HG03025 (cell line): ENCODE data around the gene RNF5.
"Not testable (repeated sequence)": the region's sequence is repeated elsewhere in the genome, so short reads cannot be mapped to it uniquely, and the experiment has no call there.

ENCODE experiments used
- ATAC-seq: cut with Tn5 transposase; IDR thresholded peaks from one replicate; pipeline ENCODE4 v1.9.1; 2021; ENCODE audit warnings: mild to moderate bottlenecking, moderate library complexity; ENCODE audit not compliant: unreplicated experiment, low FRiP score

RNF5 gene

DNA sequence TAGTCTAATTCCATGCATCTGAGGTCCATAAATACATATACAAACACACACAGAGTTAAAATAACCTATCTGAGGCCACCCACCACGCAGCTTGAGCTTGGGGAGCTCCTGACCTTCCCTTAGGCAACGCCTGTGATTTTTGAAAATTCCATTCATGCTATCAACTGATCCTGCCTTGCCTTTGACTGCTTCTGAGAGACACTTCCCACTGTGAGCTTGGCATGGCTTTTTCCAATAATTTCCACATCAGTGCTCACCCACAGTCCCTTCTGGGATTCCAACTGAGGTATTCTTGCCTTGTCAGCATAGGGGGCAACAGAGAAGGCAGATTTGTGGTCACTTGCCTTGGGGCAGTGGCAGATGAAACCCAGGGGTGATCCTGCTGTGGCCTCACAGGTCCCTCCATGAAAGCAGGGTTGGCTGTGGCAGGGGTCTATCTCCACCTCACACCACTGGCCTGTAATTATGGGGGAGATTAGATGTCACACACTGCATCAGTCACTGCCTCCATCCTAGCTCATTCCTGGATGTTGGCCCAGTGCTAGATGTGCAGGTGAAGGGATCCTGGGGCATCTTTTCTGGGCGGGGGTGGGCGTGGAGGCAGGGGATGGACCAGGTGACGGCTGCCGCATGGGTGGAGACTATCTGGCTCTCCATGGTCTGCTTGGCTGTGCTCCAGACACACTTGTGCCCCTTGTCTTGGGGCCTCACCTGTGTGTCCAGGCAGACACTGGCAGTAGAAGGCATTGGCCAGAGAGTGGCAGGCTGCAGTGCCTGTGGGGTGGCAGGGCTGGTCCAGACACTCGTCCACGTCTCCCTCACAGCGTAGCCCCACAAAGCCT, 25.4 kb downstream of the RNF5 start:
- no peak for ATAC-seq

- ATAC-seq, result no peak
Observed at GRCh38 chr6:32204268-32204715, 26.1 kb downstream of the RNF5 start.

- ATAC-seq, result no peak
Observed at GRCh38 chr6:32208996-32209395, 30.8 kb downstream of the RNF5 start.

DNA sequence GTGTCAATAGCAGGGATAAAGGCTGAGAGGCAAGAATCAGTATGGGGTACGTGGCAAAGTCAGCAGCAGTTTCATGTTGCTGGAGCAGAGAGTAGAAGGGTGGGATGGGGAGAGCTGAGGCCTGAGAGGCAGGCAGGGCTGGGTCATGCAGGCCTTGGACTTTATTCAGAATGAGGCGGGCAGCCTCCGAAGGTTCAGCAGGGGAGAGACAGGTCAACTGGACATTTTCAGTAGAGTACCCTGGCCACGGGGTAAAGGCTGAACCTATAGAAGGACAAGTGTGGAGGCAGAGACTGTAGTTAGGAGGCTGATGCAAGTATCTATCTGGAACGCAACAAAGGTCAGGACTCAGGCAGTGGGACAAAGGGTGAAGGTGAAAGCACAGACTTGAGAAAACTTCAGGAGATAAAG, 32.0 kb downstream of the RNF5 start:
- no peak for ATAC-seq

DNA sequence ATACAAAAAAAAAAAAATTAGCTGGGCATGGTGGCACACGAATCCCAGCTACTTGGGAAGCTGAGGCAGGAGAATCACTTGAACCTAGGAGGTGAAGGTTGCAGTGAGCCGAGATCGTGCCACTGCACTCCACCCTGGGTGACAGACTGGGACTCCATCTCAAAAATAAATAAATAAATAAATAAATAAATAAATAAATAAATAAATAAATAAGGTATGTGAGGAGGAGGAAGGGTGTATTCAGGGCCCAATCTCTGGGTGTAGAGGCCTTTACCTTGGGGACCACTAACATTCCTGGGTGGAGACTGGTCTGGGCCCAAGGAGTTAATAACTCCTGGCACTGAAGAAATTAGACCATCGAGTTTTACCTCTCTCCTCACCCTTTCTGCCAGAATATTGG, 33.2 kb downstream of the RNF5 start:
- ATAC-seq, result not testable (repeated sequence)

- no peak for ATAC-seq
Observed at GRCh38 chr6:32212076-32212760, 34.0 kb downstream of the RNF5 start.

- no peak for ATAC-seq
Observed at GRCh38 chr6:32213649-32214048, 35.4 kb downstream of the RNF5 start.

DNA sequence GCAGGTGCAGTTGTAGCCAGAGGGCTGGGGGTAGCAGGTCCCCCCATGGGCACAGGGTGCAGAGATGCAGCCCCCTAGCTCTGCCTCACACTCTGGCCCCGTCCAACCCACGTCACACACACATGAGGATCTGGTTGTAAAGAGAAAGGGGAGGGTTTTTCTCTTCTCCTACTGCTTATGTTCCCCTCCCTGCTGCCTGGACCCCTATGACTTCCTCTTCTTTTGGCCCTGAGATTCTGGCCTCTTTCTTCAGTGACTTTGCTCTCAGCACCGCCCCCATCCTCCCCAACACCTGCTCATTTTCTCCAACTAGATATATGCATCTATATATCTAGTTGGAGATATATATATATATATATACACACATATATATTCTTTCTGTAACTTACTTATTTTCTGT, 35.9 kb downstream of the RNF5 start:
- ATAC-seq, result no peak

DNA sequence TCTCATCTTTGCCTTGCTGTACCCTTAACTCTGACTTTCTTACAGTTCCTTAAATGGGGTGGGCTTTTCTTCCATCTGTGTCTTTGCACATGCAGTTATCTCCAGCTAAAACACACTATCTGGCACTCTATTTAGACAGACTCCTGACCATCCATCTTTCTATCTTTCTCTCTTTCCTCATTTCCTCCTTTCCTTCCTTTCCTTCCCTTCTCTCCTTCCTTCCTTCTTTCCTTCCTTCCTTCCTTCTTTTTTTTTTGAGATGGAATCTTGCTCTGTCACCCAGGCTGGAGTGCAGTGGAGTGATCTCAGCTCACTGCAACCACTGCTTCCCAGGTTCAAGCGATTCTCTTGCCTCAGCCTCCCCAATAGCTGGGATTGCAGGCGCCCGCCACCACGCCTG, 37.4 kb downstream of the RNF5 start:
- no peak for ATAC-seq

GRCh38 chr6:32216285-32216684, 38.1 kb downstream of the RNF5 start:
- ATAC-seq, result no peak

DNA sequence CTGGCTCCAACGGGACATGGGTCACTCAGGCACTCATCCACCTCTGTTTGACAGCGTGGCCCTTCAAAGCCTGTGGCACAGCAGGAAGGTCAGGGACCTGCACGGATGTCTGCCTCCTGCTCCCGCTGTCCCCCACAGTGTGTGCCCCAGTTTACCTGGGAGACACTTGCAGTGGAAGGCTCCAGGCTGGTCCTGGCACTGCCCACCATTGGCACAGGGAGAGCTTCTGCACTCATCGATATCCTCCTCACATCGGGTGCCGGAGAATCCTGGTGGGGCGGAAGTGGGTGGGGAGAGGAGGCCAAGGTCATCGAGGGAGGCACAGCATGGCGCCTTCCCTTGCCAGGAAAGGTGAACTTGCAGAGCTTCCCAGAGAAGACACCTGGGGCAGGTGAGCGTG, 38.8 kb downstream of the RNF5 start:
- no peak for ATAC-seq

- no peak for ATAC-seq
Observed at GRCh38 chr6:32218167-32218566, 40.0 kb downstream of the RNF5 start.

DNA sequence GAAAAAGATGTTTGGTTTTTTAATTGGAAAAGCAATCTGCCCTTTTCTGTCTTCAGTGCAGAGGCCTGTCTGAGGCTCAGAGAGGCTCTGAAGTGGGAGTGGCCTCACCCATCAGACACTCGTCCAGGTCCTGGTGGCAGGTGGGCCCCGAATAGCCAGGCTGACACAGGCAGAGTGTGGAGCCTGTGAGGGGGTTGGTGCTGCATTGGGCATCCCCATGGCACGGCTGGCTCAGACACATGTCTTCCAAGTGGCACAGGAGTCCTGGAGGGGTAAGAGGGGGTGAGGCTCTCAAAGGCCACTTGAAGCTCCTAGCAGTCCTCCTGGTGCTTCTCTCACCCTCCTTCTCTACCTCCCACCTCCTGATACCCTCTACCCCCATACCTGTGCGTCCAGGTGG, 41.8 kb downstream of the RNF5 start:
- no peak for ATAC-seq

- ATAC-seq, result no peak
Observed at GRCh38 chr6:32222333-32223230, 44.4 kb downstream of the RNF5 start.

DNA sequence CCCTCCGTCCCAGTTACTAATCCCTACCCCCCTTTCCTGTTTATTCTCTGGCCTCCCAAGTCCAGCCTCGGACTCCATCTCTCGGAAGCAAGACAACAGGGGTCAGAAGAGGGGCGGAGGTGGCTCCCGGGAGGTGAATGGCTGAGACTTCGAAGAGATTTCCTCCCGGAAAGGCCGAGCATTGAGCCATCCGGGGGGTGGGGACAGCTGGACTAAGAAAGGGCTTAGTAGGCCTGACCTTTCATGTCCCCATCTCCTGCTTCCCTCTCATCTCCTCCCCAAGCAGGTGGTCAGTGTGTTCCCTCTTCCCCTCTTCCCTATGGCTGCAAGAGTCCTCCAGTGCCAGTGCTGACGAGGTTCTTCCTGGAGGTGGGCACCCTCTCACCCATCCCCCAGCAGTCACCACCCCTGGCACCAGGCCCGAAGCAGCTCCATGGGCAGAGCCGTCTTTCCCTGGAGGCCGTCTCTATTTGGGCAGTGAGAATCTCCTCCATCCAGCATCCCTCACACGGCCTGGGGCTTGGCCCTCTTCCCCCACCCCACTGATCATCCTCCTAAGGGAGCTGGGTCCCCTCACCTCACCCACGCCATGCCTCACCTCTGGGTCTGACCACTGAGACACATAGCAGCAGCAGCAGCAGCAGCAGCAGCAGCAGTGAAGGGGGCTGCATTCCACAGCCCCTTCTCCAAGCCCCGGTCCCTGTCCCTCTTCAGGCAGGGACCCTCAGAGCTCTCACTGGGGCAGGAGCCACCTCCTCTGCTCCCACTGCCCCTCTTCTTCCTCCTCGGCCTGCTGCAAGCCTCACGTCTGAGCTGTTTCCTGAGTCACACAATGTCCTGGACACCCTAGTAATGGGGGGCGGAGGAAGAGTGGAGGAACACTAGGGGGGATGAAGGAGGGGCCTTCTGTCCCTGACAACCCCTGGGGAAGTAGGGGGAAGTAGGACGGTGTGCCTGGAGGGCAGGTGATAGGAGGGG, 45.3 kb downstream of the RNF5 start, which contains the start of gene NOTCH4:
Gene NOTCH4 (minus strand): TSS at position 810 of the 978 bp plus-strand sequence. CDS start 139 bp downstream, at position 671.
- no peak for ATAC-seq

GRCh38 chr6:32224696-32225095, 46.5 kb downstream of the RNF5 start:
- no peak for ATAC-seq

DNA sequence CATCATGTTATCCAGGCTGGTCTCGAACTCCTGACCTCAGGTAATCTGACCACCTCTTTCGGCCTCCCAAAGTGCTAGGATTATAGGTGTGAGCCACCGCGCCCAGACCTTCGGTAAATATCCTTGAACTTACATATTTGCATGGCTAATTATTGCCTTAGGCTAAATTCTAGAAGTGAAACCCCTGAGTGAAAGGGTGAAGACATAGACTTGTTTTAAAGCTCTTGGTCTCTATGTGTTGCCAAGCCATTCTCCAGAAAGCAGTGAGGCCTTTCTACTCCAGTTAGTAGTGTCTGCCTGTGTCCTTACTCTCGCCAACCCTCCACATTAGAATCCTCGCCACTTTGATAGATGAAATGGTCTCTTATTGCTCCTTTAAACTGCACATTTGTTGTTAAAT, 48.2 kb downstream of the RNF5 start:
- ATAC-seq, result no peak
